Epithelial cell of esophagus (primary cell): ENCODE measurements around the gene DAAM2.

ENCODE experiments used
- DNase-seq: peaks from one replicate; pipeline ENCODE4 v3.0.0; 2010; ENCODE audit warnings: low read depth
- H3K4me3 ChIP-seq: 2 replicates; pipeline ENCODE4 v1.5.1; 2011; ENCODE audit warnings: mild to moderate bottlenecking, low read length, control low read depth
- TF ChIP-seq, protein P1 (sequence below): IDR thresholded peaks from 2 replicates; pipeline ENCODE4 v1.5.1; 2011; ENCODE audit warnings: low read depth, mild to moderate bottlenecking, low read length, control low read depth, inconsistent platforms; ENCODE audit not compliant: insufficient read depth; ENCODE audit errors: missing control alignments

The DAAM2 gene

DNA sequence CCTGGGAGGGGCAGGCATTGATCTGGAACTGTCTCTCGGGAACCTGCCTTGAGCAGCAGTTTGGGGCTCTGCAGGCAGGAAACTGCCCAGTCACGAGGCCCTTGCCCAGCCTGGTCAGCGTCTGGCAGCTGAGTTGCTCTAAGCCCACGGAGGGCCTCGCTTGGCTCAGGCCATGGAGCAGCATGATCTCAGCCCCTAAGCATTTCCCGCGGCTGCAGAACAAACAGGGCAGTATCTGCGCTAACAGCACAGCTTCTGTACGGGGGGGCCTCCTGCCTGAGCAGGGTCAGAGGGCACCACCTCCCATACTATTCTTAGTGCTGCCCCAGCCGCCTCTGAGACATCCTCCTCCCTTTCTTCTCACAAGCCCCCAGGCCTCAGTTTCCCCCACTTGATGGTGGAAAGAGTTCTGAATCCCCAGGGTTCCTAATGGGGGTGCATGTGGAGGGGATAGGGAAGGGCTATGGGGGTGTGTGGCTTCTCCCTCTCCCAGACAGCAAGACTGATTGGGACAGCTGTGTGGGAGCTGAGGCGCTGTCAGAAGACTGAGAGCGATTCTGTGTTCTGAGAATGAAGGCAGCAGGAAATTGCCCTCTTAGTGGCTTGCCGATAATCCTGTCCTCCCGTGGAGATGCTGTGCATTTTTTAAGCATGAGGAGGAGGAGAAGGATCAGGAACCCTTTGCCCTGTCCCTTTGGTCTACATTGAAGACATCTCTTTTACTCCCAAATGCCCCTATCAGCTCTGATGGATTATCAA lies 95.7 kb downstream of the DAAM2 start:
- DNase-seq, result no peak

DNA sequence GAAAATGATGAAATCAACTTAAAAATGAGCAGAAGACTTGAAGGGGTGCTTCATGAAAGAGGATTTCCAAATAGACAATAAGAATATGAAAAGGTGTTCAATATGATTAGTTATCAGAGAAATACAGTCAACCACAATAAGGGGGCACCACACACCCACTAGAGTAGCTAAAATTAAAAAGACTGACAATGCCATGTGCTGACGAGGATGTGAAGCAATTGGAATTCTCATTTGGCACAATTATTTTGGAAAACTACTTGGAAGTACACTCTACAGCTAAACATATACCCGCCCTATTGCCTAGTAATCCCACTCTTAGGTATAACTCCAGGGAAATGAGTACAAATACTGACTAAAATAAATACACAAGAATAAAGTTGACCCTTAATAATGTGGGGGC lies 97.1 kb downstream of the DAAM2 start:
- H3K4me3 ChIP-seq, result no peak overlapping the region
- TF ChIP-seq, protein P1, sequence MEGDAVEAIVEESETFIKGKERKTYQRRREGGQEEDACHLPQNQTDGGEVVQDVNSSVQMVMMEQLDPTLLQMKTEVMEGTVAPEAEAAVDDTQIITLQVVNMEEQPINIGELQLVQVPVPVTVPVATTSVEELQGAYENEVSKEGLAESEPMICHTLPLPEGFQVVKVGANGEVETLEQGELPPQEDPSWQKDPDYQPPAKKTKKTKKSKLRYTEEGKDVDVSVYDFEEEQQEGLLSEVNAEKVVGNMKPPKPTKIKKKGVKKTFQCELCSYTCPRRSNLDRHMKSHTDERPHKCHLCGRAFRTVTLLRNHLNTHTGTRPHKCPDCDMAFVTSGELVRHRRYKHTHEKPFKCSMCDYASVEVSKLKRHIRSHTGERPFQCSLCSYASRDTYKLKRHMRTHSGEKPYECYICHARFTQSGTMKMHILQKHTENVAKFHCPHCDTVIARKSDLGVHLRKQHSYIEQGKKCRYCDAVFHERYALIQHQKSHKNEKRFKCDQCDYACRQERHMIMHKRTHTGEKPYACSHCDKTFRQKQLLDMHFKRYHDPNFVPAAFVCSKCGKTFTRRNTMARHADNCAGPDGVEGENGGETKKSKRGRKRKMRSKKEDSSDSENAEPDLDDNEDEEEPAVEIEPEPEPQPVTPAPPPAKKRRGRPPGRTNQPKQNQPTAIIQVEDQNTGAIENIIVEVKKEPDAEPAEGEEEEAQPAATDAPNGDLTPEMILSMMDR, result no peak
- no peak for DNase-seq

More for the DNA sequence above, 95.7 kb downstream of the DAAM2 start:
- TF ChIP-seq, protein P1, result no peak
- H3K4me3 ChIP-seq, result no peak overlapping the region

DNA sequence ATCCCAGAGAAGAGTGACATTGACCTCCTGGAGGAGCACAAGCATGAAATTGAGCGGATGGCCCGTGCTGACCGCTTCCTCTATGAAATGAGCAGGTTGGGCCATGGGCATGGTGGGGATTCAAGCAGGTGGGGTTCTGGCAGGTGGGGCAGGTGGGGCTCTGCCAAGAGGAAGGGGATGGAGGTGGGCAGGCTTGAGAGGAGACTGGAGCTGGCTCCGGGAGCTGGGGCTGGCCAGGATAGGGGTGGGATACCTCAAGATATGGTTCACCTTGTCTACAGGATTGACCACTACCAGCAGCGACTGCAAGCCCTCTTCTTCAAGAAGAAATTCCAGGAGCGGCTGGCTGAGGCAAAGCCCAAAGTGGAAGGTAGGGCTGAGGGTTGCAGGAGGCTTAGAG lies 99.2 kb downstream of the DAAM2 start:
- DNase-seq, result no peak
- TF ChIP-seq, protein P1, result no peak
- no peak overlapping the region for H3K4me3 ChIP-seq

DNA sequence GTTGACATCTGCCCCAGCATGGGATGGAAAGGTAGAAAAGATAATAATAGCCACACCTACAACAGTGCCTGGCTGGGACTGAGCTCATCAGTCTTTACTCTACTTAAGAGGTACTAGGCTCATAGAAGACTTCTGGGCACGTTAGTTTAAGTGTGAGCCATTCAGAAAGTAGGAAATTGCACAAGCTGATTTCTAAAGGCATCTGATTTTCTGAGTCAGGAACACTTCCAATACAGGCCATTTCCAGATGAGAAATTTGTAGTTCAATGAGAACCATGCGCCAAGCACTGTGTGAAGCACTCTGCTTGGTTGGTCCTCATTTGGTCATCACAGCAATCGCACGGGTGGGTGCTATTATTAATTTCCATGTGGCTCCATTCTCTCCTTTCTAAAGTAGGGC lies 99.8 kb downstream of the DAAM2 start:
- no peak overlapping the region for H3K4me3 ChIP-seq
- no peak for DNase-seq
- TF ChIP-seq, protein P1, result no peak

DNA sequence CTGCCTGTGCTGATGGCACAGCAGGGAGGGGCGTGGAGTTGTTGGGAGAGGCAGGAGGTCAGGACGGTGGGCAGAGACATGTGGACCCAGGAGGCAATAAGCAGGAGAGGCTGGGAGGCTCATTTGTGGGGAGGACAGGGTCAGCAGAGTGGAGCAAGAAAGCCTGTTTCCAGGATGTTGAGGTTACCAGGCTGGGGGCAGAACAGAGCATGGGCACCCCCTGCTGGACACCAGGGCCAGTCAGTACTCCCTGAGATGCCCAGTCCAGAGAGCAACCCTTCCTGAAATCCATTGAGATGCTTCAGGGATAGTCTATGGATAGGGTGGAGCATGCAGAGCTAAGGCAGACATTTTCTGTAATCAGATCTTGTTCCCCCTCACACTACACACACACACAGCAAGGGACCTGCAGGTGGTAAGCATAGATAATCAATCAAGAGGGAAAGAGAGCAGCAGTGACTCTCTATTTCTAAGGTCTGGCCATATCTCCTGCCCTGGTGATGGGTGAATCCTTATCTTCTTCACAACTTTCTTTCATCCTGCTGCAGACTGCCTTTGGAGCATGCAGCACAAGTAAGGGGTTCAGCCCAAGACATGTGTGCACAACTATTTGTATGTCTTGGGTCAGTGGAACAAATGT lies 100.4 kb downstream of the DAAM2 start:
- TF ChIP-seq, protein P1, result peak; percentile 32
- peak; percentile 17 for DNase-seq
- no peak overlapping the region for H3K4me3 ChIP-seq

DNA sequence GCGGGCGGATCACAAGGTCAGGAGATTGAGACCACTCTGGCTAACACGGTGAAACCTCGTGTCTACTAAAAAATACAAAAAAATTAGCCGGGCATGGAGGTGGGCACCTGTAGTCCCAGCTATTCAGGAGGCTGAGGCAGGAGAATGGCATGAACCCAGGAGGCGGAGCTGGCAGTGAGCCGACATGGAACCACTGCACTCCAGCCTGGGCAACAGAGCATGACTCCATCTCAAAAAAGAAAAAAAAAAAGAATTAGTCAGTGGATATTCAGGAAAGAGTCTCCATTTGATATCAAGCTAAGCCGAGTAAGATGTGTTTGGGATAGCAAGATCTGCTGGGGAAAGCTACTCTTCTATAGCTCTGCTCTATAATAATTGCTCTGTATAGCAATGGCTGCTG lies 101.1 kb downstream of the DAAM2 start:
- H3K4me3 ChIP-seq, result no peak overlapping the region
- TF ChIP-seq, protein P1, result no peak
- no peak for DNase-seq

DNA sequence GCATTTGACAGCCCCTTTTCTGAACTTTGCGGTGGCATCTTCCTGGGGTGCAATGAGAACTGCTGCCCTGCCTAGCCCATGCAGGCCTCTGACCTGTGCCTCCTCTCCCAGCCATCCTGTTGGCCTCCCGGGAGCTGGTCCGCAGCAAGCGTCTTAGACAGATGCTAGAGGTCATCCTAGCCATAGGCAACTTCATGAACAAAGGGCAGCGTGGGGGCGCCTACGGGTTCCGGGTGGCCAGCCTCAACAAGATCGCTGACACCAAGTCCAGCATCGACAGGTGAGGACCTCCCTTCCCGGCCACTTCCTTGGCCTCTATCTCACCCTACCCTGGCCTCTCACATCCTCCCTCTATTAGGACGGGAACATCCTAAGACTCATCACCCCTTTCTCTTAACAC lies 104.5 kb downstream of the DAAM2 start:
- TF ChIP-seq, protein P1, result no peak
- DNase-seq, result no peak
- no peak overlapping the region for H3K4me3 ChIP-seq
